ENCODE measurements around the gene KCNJ6. TPM values are rescaled to one million over a fixed set of nuclear protein-coding genes. Genes with fewer than 3 reads are reported as not detected.

Gene KCNJ6
- total RNA-seq, 2 experiments from 2014 or later, result not detected

- Mint-ChIP-seq H3K27me3 (peaks cover 2% of the 10 kb centered on the region), H3K4me1 (no peaks in the 10 kb centered on the region), H3K9me3 (no peaks in the 10 kb centered on the region), H3K27ac (no peak overlapping the region), H3K4me3 (no peak overlapping the region), H3K36me3 (no peaks in the 10 kb centered on the region)
- DNase-seq, result no peak
- POLR2A ChIA-PET, result no interaction called here
- no peak for ATAC-seq (ENCODE audit: low read depth)
Observed at GRCh38 chr21:37868446-37869295, 47.6 kb downstream of the KCNJ6 start.

GRCh38 chr21:37866027-37866426, 50.2 kb downstream of the KCNJ6 start:
- Mint-ChIP-seq H3K4me3 (no peak overlapping the region), H3K27me3 (peaks cover 2% of the 10 kb centered on the region), H3K36me3 (no peaks in the 10 kb centered on the region), H3K27ac (no peak overlapping the region), H3K4me1 (no peaks in the 10 kb centered on the region), H3K9me3 (no peaks in the 10 kb centered on the region)
- POLR2A ChIA-PET, result no interaction called here
- ATAC-seq (ENCODE audit: low read depth) (no peak), DNase-seq (no peak)

- POLR2A ChIA-PET, result no interaction called here
- Mint-ChIP-seq H3K27ac (no peak overlapping the region), H3K4me3 (no peak overlapping the region), H3K27me3 (no peaks in the 10 kb centered on the region), H3K9me3 (no peaks in the 10 kb centered on the region), H3K4me1 (no peaks in the 10 kb centered on the region), H3K36me3 (no peaks in the 10 kb centered on the region)
- DNase-seq (no peak), ATAC-seq (ENCODE audit: low read depth) (no peak)
Observed at GRCh38 chr21:37865156-37865555, 51.1 kb downstream of the KCNJ6 start.

- Mint-ChIP-seq H3K27me3 (no peaks in the 10 kb centered on the region), H3K36me3 (no peaks in the 10 kb centered on the region), H3K4me3 (no peak overlapping the region), H3K27ac (no peak overlapping the region), H3K4me1 (no peaks in the 10 kb centered on the region), H3K9me3 (no peaks in the 10 kb centered on the region)
- no peak for ATAC-seq (ENCODE audit: low read depth)
- no peak for DNase-seq
- POLR2A ChIA-PET, result no interaction called here
Observed at GRCh38 chr21:37863842-37864241, 52.4 kb downstream of the KCNJ6 start.

GRCh38 chr21:37862536-37862935, 53.7 kb downstream of the KCNJ6 start:
- Mint-ChIP-seq H3K36me3 (no peaks in the 10 kb centered on the region), H3K27me3 (no peaks in the 10 kb centered on the region), H3K27ac (no peak overlapping the region), H3K4me1 (no peaks in the 10 kb centered on the region), H3K9me3 (no peaks in the 10 kb centered on the region), H3K4me3 (no peak overlapping the region)
- ATAC-seq (ENCODE audit: low read depth) (no peak), DNase-seq (no peak)
- POLR2A ChIA-PET, result no interaction called here

- POLR2A ChIA-PET, result no interaction called here
- H3K27ac Mint-ChIP-seq, result no peak overlapping the region
- no peaks in the 10 kb centered on the region for H3K9me3 Mint-ChIP-seq
Observed at GRCh38 chr21:37861561-37861960, 54.7 kb downstream of the KCNJ6 start.

GRCh38 chr21:37860416-37860815, 55.8 kb downstream of the KCNJ6 start:
- POLR2A ChIA-PET, result no interaction called here
- ATAC-seq (ENCODE audit: low read depth), result no peak

More at GRCh38 chr21:37861561-37861960, 54.7 kb downstream of the KCNJ6 start:
- ATAC-seq (ENCODE audit: low read depth) (no peak), DNase-seq (no peak)
- H3K4me3 Mint-ChIP-seq, result no peak overlapping the region
- no peaks in the 10 kb centered on the region for H3K4me1 Mint-ChIP-seq
- no peaks in the 10 kb centered on the region for H3K36me3 Mint-ChIP-seq
- H3K27me3 Mint-ChIP-seq, result no peaks in the 10 kb centered on the region

GRCh38 chr21:37855647-37856625, 60.3 kb downstream of the KCNJ6 start:
- Mint-ChIP-seq H3K9me3 (no peaks in the 10 kb centered on the region), H3K27me3 (no peaks in the 10 kb centered on the region), H3K36me3 (no peaks in the 10 kb centered on the region), H3K27ac (no peak overlapping the region), H3K4me1 (no peaks in the 10 kb centered on the region), H3K4me3 (no peak overlapping the region)
- DNase-seq (no peak), ATAC-seq (ENCODE audit: low read depth) (no peak)
- POLR2A ChIA-PET, result no interaction called here

More at GRCh38 chr21:37860416-37860815, 55.8 kb downstream of the KCNJ6 start:
- Mint-ChIP-seq H3K27ac (no peak overlapping the region), H3K4me3 (no peak overlapping the region), H3K36me3 (no peaks in the 10 kb centered on the region), H3K27me3 (no peaks in the 10 kb centered on the region), H3K4me1 (no peaks in the 10 kb centered on the region), H3K9me3 (no peaks in the 10 kb centered on the region)
- no peak for DNase-seq

GRCh38 chr21:37855271-37855646, 61.0 kb downstream of the KCNJ6 start:
- H3K9me3 Mint-ChIP-seq, result no peaks in the 10 kb centered on the region

GRCh38 chr21:37849506-37850102, 66.7 kb downstream of the KCNJ6 start:
- POLR2A ChIA-PET, result no interaction called here
- Mint-ChIP-seq H3K4me1 (no peaks in the 10 kb centered on the region), H3K27ac (no peak overlapping the region), H3K4me3 (no peak overlapping the region), H3K9me3 (no peaks in the 10 kb centered on the region), H3K27me3 (no peaks in the 10 kb centered on the region), H3K36me3 (no peaks in the 10 kb centered on the region)
- ATAC-seq (ENCODE audit: low read depth) (no peak), DNase-seq (no peak)

More at GRCh38 chr21:37855271-37855646, 61.0 kb downstream of the KCNJ6 start:
- POLR2A ChIA-PET, result no interaction called here
- Mint-ChIP-seq H3K27me3 (no peaks in the 10 kb centered on the region), H3K27ac (no peak overlapping the region), H3K4me1 (no peaks in the 10 kb centered on the region), H3K4me3 (no peak overlapping the region), H3K36me3 (no peaks in the 10 kb centered on the region)
- no peak for DNase-seq
- no peak for ATAC-seq (ENCODE audit: low read depth)

GRCh38 chr21:37848721-37849490, 67.4 kb downstream of the KCNJ6 start:
- ATAC-seq (ENCODE audit: low read depth), result no peak
- Mint-ChIP-seq H3K4me3 (no peak overlapping the region), H3K36me3 (no peaks in the 10 kb centered on the region), H3K27ac (no peak overlapping the region), H3K9me3 (no peaks in the 10 kb centered on the region), H3K4me1 (no peaks in the 10 kb centered on the region), H3K27me3 (no peaks in the 10 kb centered on the region)
- no peak for DNase-seq
- POLR2A ChIA-PET, result no interaction called here

- no peaks in the 10 kb centered on the region for H3K36me3 Mint-ChIP-seq
- no peaks in the 10 kb centered on the region for H3K9me3 Mint-ChIP-seq
- no peaks in the 10 kb centered on the region for H3K27me3 Mint-ChIP-seq
- DNase-seq (no peak), ATAC-seq (ENCODE audit: low read depth) (no peak)
- H3K4me1 Mint-ChIP-seq, result no peaks in the 10 kb centered on the region
- no peak overlapping the region for H3K4me3 Mint-ChIP-seq
- no peak overlapping the region for H3K27ac Mint-ChIP-seq
- POLR2A ChIA-PET, result no interaction called here
Observed at GRCh38 chr21:37845535-37845934, 70.7 kb downstream of the KCNJ6 start.

GRCh38 chr21:37843191-37843590, 73.1 kb downstream of the KCNJ6 start:
- no peak overlapping the region for H3K27ac Mint-ChIP-seq
- no peak overlapping the region for H3K4me3 Mint-ChIP-seq
- no peak for DNase-seq
- H3K36me3 Mint-ChIP-seq, result no peaks in the 10 kb centered on the region
- POLR2A ChIA-PET, result no interaction called here
- ATAC-seq (ENCODE audit: low read depth), result no peak
- no peaks in the 10 kb centered on the region for H3K4me1 Mint-ChIP-seq
- no peaks in the 10 kb centered on the region for H3K9me3 Mint-ChIP-seq
- no peaks in the 10 kb centered on the region for H3K27me3 Mint-ChIP-seq
